GM12878 (cell line): ENCODE results near the gene RNF40. TPM values are rescaled to one million over a fixed set of nuclear protein-coding genes. Genes with fewer than 3 reads are reported as not detected.

Experiments used
- ATAC-seq: fragments of 200-7000 bp; cut with Tn5 transposase; 3 replicates; pipeline ENCODE4 v1.9.1; 2020; ENCODE audit warnings: mild to moderate bottlenecking, moderate library complexity
- BruUV-seq: library from RNA; stranded (reverse); fragments of 400-500 nt; replicated peaks from 2 replicates; lab custom pipeline; 2021; lab: Mats Ljungman, UMichigan
- CTCF ChIA-PET: fragments of 300-600 bp; sonication (Branson Sonifier 250); formaldehyde crosslinking; extraction: SDS; loops from one replicate; lab custom pipeline; 2021; ENCODE audit warnings: inconsistent platforms; lab: Yijun Ruan, JAX
- POLR2A ChIA-PET: fragments of 350-600 bp; formaldehyde crosslinking; extraction: SDS; loops from one replicate; lab custom pipeline; 2021; ENCODE audit warnings: inconsistent platforms; lab: Charles Lee
- RAD21 ChIA-PET: fragments of 300-600 bp; sonication (Branson Sonifier 250); formaldehyde crosslinking; loops from one replicate; lab custom pipeline; 2023; ENCODE audit warnings: antibody characterized with exemption; ENCODE audit not compliant: unreplicated experiment; lab: Charles Lee
- SMC1A ChIA-PET: fragments of 300-600 bp; sonication (Branson Sonifier 250); formaldehyde crosslinking; loops from one replicate; lab custom pipeline; 2023; ENCODE audit not compliant: unreplicated experiment, uncharacterized antibody; lab: Charles Lee
- DNase-seq: peaks from one replicate; pipeline ENCODE4 v3.0.0-alpha.2; 2011; ENCODE audit warnings: low read depth, low spot score
- FAIRE-seq: peaks from 3 replicates; lab custom pipeline; 2011; peaks lifted over from hg19 to GRCh38; lab: Jason Lieb, UNC
- H2AFZ ChIP-seq: 2 replicates; pipeline ENCODE4 v1.6.0; 2011; ENCODE audit warnings: low read depth, low read length, control low read depth; ENCODE audit not compliant: control insufficient read depth
- H3K27ac ChIP-seq: 2 replicates; pipeline ENCODE4 v1.5.1; 2011; ENCODE audit warnings: control low read depth; ENCODE audit not compliant: control insufficient read depth, insufficient read depth
- H3K27me3 ChIP-seq, 2 experiments: replicated peaks in 1 of 2; 2 replicates each; pipeline versions ENCODE4 v1.6.0 to v1.6.1; 2011; ENCODE audit warnings: low read length in 1 of 2; ENCODE audit not compliant: control insufficient read depth in 2 of 2, insufficient read depth in 2 of 2
- H3K36me3 ChIP-seq, 2 experiments: 2 replicates each; pipeline ENCODE4 v1.5.1; 2011; ENCODE audit warnings: low read length in 1 of 2; ENCODE audit not compliant: control insufficient read depth in 2 of 2, insufficient read depth in 2 of 2
- H3K4me1 ChIP-seq: 2 replicates; pipeline ENCODE4 v1.6.1; 2011; ENCODE audit warnings: mild to moderate bottlenecking, low read length, moderate library complexity, mixed read lengths; ENCODE audit not compliant: control insufficient read depth, insufficient read depth
- H3K4me2 ChIP-seq: 2 replicates; pipeline ENCODE4 v1.6.0; 2011; ENCODE audit warnings: control low read depth; ENCODE audit not compliant: control insufficient read depth, insufficient read depth
- H3K4me3 ChIP-seq: fragments of 200-600 bp; sonication (generic); 2 replicates; pipeline ENCODE4 v1.5.1; 2016
- H3K79me2 ChIP-seq: 2 replicates; pipeline ENCODE4 v1.6.0; 2011; ENCODE audit warnings: low read length; ENCODE audit not compliant: control insufficient read depth, insufficient read depth
- H3K9ac ChIP-seq: 2 replicates; pipeline ENCODE4 v1.8.0; 2011; ENCODE audit warnings: low read length, control low read depth, mixed read lengths; ENCODE audit not compliant: control insufficient read depth, insufficient read depth
- H3K9me3 ChIP-seq: replicated peaks from 3 replicates; pipeline ENCODE4 v1.5.1; 2011; ENCODE audit warnings: mild to moderate bottlenecking, low read length; ENCODE audit not compliant: control insufficient read depth, insufficient read depth
- H4K20me1 ChIP-seq: 2 replicates; pipeline ENCODE4 v1.6.0; 2011; ENCODE audit not compliant: control insufficient read depth, insufficient read depth
- CHD2 ChIP-seq: IDR thresholded peaks from 2 replicates; pipeline ENCODE4 v1.6.1; 2011; ENCODE audit warnings: low read depth, low read length, improper control_type of control experiment, borderline replicate concordance
- FOS ChIP-seq: IDR thresholded peaks from 3 replicates; pipeline ENCODE4 v1.6.1; 2011; ENCODE audit warnings: borderline replicate concordance; ENCODE audit not compliant: insufficient read length; ENCODE audit errors: extremely low read depth
- GATAD2B ChIP-seq: fragments of 450-650 bp; conservative IDR thresholded peaks from 2 replicates; pipeline ENCODE4 v1.6.1; 2017; ENCODE audit warnings: low read depth, mild to moderate bottlenecking, moderate library complexity
- HDGF ChIP-seq: fragments of 450-650 bp; IDR thresholded peaks from 2 replicates; pipeline ENCODE4 v1.6.1; 2016; ENCODE audit warnings: antibody characterized with exemption
- IKZF1 ChIP-seq: fragments of 450-650 bp; conservative IDR thresholded peaks from 2 replicates; pipeline ENCODE4 v1.6.1; 2017; ENCODE audit warnings: antibody characterized with exemption, mild to moderate bottlenecking
- IKZF2 ChIP-seq, 2 experiments: fragments of 450-650 bp; IDR thresholded peaks; 2 replicates each; pipeline ENCODE4 v1.6.1; 2017; ENCODE audit warnings: mild to moderate bottlenecking in 2 of 2, moderate library complexity in 2 of 2
- KDM1A ChIP-seq: fragments of 200-600 bp; sonication (generic); IDR thresholded peaks from 2 replicates; pipeline ENCODE4 v1.6.1; 2016; ENCODE audit warnings: borderline replicate concordance
- RELB ChIP-seq: fragments of 450-650 bp; IDR thresholded peaks from 2 replicates; pipeline ENCODE4 v1.6.1; 2017; ENCODE audit warnings: low read depth, mild to moderate bottlenecking, moderate library complexity
- SMARCA5 ChIP-seq: fragments of 450-650 bp; IDR thresholded peaks from 2 replicates; pipeline ENCODE4 v1.6.1; 2017; ENCODE audit warnings: mild to moderate bottlenecking
- SP1 ChIP-seq: IDR thresholded peaks from one replicate; pipeline ENCODE4 v1.6.1; 2011; ENCODE audit warnings: low read depth, low read length
- TARDBP ChIP-seq: IDR thresholded peaks from 2 replicates; pipeline ENCODE4 v1.6.1; 2016; ENCODE audit warnings: borderline replicate concordance
- TBL1XR1 ChIP-seq: IDR thresholded peaks from 2 replicates; pipeline ENCODE4 v1.6.1; 2012; ENCODE audit warnings: low read depth, low read length, improper control_type of control experiment
- TCF7 ChIP-seq: IDR thresholded peaks from 2 replicates; pipeline ENCODE4 v1.6.1; 2014; ENCODE audit warnings: antibody characterized with exemption, borderline replicate concordance
- ZBTB40 ChIP-seq: fragments of 450-650 bp; IDR thresholded peaks from 2 replicates; pipeline ENCODE4 v1.6.1; 2016; ENCODE audit warnings: mild to moderate bottlenecking, moderate library complexity, borderline replicate concordance
- WGBS: methylation state at CpG from one replicate; pipeline ENCODE4 v1.1.6; 2016; ENCODE audit warnings: low lambda C conversion rate; ENCODE audit not compliant: insufficient replicate concordance, insufficient coverage; ENCODE audit errors: missing lambda C conversion rate; 5-methylcytosine and 5-hydroxymethylcytosine counted together
- in situ Hi-C: fragments of 300-500 bp; cut with MboI; formaldehyde crosslinking; loops from 9 replicates; pipeline ENCODE4 v1.14.3; 2018; ENCODE audit warnings: mixed read lengths
- intact Hi-C: fragments of 100-400 bp; cut with micrococcal nuclease; formaldehyde crosslinking; loops from one replicate; pipeline ENCODE4 v1.14.2; 2022; ENCODE audit not compliant: unreplicated experiment
- polyA plus RNA-seq, 11 experiments: library from polyadenylated mRNA; depleted of rRNA in 4 of 11; unstranded in 6 of 11; stranded (reverse) in 5 of 11; fragments of >200 nt; fragmentation: Nextera tagmentation in 4 of 11; fragmentation: Illumina TruSeq in 1 of 11; extraction: Ambion mirVana in 4 of 11; extraction: Trizol in 1 of 11; gene quantifications; 1 replicate in 1 of 11; 2 replicates in 10 of 11; pipeline versions ENCODE4 v1.2.1 to v1.2.3, GENCODE V29; 2011 to 2016; ENCODE audit warnings: inconsistent platforms in 2 of 11, missing spikeins in 2 of 11, low read depth in 1 of 11
- total RNA-seq, 4 experiments: library from RNA; depleted of rRNA in 3 of 4; stranded (reverse); fragments of >200 nt in 3 of 4; fragmentation: Illumina TruSeq in 1 of 4; extraction: Trizol in 1 of 4; gene quantifications; 2 replicates each; pipeline versions ENCODE4 v1.2.1 to v1.2.3, GENCODE V29; 2013 to 2021

The RNF40 gene
- total and polyA plus RNA-seq, 10 of the 15 experiments (the other 5 are each of a cell fraction or from before 2014, with no cell fraction given), result 3.7 to 97.6 (median 58.4) TPM

- DNase-seq (peak; percentile 96), FAIRE-seq (peak; percentile 100), ATAC-seq (peak; percentile 100)
- H3K79me2 ChIP-seq, result peaks cover 18% of the 10 kb centered on the region
- 3% methylated on average over 48 of the region's 60 CpGs for WGBS
- peak within 1 kb of the TSS; percentile 71 for H3K27ac ChIP-seq
- peak within 1 kb of the TSS; percentile 74 for H2AFZ ChIP-seq
- CTCF ChIA-PET, result interaction anchor here (0.7 to 1.9 kb wide), 7 partner anchors 27 to 194 kb away, joined by 3 to 9 read pairs (median 4); partner anchors contain the start of gene PRR14
- no peaks in the 10 kb centered on the region; the same call in 1 of the 2 replicates for H4K20me1 ChIP-seq
- TSS peak; percentile 94 for BruUV-seq
- SMC1A ChIA-PET, result interaction anchor here (0.7 to 1.6 kb wide), 6 partner anchors 11 to 126 kb away, joined by 3 to 4 read pairs (median 3); no protein-coding TSS in a partner anchor
- peaks cover 4 to 9% of the 10 kb centered on the region in 2 experiments; a peak in 3 of 4 replicates for H3K36me3 ChIP-seq
- RAD21 ChIA-PET, result interaction anchor here (0.6 to 1.8 kb wide), 7 partner anchors 34 to 326 kb away, joined by 3 to 6 read pairs (median 4); partner anchors contain the start of genes FBRS, ZNF646 and ZNF668
- in situ Hi-C loops, result no loop called here
- no peaks in the 10 kb centered on the region for H3K27me3 ChIP-seq
- H3K9ac ChIP-seq, result peak within 1 kb of the TSS; percentile 42
- intact Hi-C loops, result loop anchor here (2.0 kb wide), 1 partner anchor 67 kb away; no protein-coding TSS in a partner anchor
- H3K4me1 ChIP-seq, result peaks cover 9% of the 10 kb centered on the region
- H3K9me3 ChIP-seq, result no peaks in the 10 kb centered on the region
- H3K4me3 ChIP-seq, result peak within 1 kb of the TSS; percentile 89
- peak within 1 kb of the TSS; percentile 82 for H3K4me2 ChIP-seq
- POLR2A ChIA-PET, result interaction anchor here (0.5 to 2.0 kb wide), 15 partner anchors 10 to 432 kb away, joined by 3 to 9 read pairs (median 4); partner anchors contain the start of genes KAT8 and SRCAP
- TF ChIP-seq ZBTB40 (peak; percentile 49; the same call in 1 of the 2 replicates), SP1 (peak; percentile 87), TBL1XR1 (no peak), HDGF (peak; percentile 95), FOS (peak; percentile 14), KDM1A (no peak), SMARCA5 (peak; percentile 79; the same call in 1 of the 2 replicates), TCF7 (no peak), TARDBP (no peak), IKZF1 (peak; percentile 83), RELB (no peak), IKZF2 (IDR thresholded peaks at IDR 0.05) (no peak; a peak in 1 of 4 replicates), GATAD2B (peak; percentile 84), CHD2 (peak; percentile 74)
Measured at GRCh38 chr16:30747799-30748633, 14.1 kb upstream of the RNF40 start, which contains the start of gene PHKG2. PHKG2 (plus strand) TSS chr16:30748425; CDS start chr16:30748821, 396 bp downstream.
